Ishikawa (cell line): ENCODE data around the gene C19orf47.

Experiments used
- CEBPB ChIP-seq: IDR thresholded peaks from 2 replicates; pipeline ENCODE4 v1.6.1; 2012
- CREB1 ChIP-seq: IDR thresholded peaks from 2 replicates; pipeline ENCODE4 v1.6.1; 2012; ENCODE audit warnings: low read depth
- EGR1 ChIP-seq: IDR thresholded peaks from 2 replicates; pipeline ENCODE4 v1.6.1; 2012
- EP300 ChIP-seq: IDR thresholded peaks from 2 replicates; pipeline ENCODE4 v1.6.1; 2012; ENCODE audit warnings: borderline replicate concordance
- FOXM1 ChIP-seq: IDR thresholded peaks from 2 replicates; pipeline ENCODE4 v1.6.1; 2012; ENCODE audit warnings: low read depth, borderline replicate concordance
- NFIC ChIP-seq: IDR thresholded peaks from 2 replicates; pipeline ENCODE4 v1.6.1; 2012
- RAD21 ChIP-seq: IDR thresholded peaks from 2 replicates; pipeline ENCODE4 v1.6.1; 2012; ENCODE audit warnings: low read depth
- REST ChIP-seq: IDR thresholded peaks from 2 replicates; pipeline ENCODE4 v1.6.1; 2012; ENCODE audit warnings: low read depth, mild to moderate bottlenecking
- TAF1 ChIP-seq: IDR thresholded peaks from 2 replicates; pipeline ENCODE4 v1.6.1; 2012; ENCODE audit warnings: low read depth, mild to moderate bottlenecking
- TEAD4 ChIP-seq: IDR thresholded peaks from 2 replicates; pipeline ENCODE4 v1.6.1; 2012
- YY1 ChIP-seq: IDR thresholded peaks from 2 replicates; pipeline ENCODE4 v1.6.1; 2012; ENCODE audit warnings: low read depth
- ZBTB7A ChIP-seq: IDR thresholded peaks from 2 replicates; pipeline ENCODE4 v1.6.1; 2012; ENCODE audit warnings: low read depth
- TF ChIP-seq, protein P1 (sequence below): IDR thresholded peaks from 2 replicates; pipeline ENCODE4 v1.6.1; 2012
- TF ChIP-seq, protein P2 (sequence below): IDR thresholded peaks from 2 replicates; pipeline ENCODE4 v1.6.1; 2012

DNA sequence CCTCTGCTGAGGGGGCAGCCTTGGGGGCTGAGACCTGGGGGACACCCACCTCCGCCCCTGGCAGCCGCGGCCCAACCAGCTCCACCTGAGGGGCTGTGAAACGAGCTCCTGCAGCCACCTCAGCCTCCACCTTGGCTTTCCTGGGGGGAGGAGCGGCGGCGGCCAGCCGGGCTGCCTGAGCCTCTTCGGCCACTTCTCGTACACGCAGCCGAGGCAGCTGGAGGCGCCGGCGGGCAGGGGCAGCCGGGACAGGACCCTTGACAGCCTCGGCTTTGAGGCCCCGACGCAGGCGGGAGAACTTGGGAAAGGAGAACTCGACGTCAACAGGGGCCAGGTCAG, 49.3 kb upstream of the C19orf47 start:
- TF ChIP-seq EGR1 (no peak), FOXM1 (no peak), REST (no peak), EP300 (no peak), CEBPB (no peak), RAD21 (no peak), NFIC (no peak), TAF1 (no peak), TEAD4 (no peak), YY1 (no peak), ZBTB7A (no peak), CREB1 (no peak)
- TF ChIP-seq, protein P1, sequence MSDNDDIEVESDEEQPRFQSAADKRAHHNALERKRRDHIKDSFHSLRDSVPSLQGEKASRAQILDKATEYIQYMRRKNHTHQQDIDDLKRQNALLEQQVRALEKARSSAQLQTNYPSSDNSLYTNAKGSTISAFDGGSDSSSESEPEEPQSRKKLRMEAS, result no peak
- TF ChIP-seq, protein P2, sequence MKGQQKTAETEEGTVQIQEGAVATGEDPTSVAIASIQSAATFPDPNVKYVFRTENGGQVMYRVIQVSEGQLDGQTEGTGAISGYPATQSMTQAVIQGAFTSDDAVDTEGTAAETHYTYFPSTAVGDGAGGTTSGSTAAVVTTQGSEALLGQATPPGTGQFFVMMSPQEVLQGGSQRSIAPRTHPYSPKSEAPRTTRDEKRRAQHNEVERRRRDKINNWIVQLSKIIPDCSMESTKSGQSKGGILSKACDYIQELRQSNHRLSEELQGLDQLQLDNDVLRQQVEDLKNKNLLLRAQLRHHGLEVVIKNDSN, result no peak
